CD4-positive, alpha-beta T cell treated with Interferon alpha-2 for 1 hour (primary cell): Measurements from ENCODE around the gene ALG11.
A peak's percentile ranks its signal among the peaks of the same experiment; 100 is the strongest.
"Not testable (repeated sequence)": the region's sequence is repeated elsewhere in the genome, so short reads cannot be mapped to it uniquely, and the experiment has no call there.

Experiments used
- DNase-seq, 2 donors: peaks; one replicate each; pipeline ENCODE4 v3.0.0-alpha.2; 2020 to 2022

The ALG11 gene, protein sequence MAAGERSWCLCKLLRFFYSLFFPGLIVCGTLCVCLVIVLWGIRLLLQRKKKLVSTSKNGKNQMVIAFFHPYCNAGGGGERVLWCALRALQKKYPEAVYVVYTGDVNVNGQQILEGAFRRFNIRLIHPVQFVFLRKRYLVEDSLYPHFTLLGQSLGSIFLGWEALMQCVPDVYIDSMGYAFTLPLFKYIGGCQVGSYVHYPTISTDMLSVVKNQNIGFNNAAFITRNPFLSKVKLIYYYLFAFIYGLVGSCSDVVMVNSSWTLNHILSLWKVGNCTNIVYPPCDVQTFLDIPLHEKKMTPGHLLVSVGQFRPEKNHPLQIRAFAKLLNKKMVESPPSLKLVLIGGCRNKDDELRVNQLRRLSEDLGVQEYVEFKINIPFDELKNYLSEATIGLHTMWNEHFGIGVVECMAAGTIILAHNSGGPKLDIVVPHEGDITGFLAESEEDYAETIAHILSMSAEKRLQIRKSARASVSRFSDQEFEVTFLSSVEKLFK

DNA sequence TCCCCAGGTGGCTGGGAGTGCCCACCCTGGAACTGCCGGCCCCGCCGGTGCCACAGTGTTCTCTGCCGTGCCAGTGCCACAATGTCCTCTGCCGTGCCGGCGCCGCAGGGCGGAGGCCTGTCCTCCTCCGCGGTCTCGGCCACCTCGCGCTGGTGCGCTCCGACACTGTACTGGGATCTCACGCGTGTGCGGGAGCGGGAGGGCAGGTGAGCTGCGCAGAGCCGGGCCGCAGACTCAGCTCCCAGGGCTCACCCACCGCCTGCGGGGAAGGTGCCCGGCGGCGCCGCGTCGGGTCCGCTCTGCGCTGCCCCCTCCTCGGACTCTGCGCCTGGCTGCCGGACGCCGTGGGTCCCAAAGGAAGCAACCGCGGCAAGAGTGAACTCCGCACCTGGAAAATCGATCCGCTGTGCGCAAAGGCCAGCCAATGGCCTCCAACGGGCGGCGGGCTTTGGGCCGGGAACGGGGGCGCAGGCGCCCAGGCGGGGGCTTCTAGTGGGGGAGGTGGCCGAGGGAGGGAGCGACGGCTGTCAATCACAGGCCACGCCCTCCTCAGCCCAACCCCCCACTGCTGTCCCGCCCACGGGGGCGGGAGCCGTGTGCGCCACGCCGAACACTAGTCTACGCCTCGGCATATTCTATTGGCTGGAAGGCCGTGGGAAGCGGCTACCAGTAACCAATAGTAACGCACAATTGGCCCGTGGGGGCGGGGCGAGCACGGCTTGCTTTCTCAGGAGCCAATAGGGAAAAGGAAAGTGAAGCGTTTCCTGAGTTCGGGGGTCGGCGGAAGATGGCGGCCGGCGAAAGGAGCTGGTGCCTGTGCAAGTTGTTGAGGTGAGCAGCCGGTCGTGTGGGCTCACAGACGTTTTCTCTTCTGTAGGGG is at the start of gene ALG11:
ALG11 (plus strand) TSS at position 767 of the 880 bp plus-strand sequence; CDS start at position 788, 21 bp downstream.
- peak; percentile 99 to 100 for DNase-seq

DNA sequence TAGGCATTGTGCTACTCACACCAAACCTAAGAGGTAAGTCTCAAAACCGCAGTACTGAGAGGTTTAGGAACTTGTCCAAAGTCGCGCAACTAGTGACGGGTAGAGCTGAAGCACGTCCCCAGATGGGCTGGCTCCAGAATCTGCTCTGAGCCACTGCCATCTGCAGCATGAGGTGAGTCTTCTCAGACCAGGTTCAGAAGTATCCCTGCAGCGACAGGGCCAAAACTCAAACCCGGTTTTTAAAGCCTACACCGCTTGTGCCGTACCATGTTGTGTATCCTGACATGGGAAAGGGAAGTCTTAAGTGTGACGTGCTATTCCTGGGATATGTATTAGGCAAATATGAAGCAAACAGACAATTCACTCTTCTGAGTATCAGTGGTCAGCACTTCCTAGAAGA is 46.0 kb upstream of the ALG11 start:
- DNase-seq: no peak

DNA sequence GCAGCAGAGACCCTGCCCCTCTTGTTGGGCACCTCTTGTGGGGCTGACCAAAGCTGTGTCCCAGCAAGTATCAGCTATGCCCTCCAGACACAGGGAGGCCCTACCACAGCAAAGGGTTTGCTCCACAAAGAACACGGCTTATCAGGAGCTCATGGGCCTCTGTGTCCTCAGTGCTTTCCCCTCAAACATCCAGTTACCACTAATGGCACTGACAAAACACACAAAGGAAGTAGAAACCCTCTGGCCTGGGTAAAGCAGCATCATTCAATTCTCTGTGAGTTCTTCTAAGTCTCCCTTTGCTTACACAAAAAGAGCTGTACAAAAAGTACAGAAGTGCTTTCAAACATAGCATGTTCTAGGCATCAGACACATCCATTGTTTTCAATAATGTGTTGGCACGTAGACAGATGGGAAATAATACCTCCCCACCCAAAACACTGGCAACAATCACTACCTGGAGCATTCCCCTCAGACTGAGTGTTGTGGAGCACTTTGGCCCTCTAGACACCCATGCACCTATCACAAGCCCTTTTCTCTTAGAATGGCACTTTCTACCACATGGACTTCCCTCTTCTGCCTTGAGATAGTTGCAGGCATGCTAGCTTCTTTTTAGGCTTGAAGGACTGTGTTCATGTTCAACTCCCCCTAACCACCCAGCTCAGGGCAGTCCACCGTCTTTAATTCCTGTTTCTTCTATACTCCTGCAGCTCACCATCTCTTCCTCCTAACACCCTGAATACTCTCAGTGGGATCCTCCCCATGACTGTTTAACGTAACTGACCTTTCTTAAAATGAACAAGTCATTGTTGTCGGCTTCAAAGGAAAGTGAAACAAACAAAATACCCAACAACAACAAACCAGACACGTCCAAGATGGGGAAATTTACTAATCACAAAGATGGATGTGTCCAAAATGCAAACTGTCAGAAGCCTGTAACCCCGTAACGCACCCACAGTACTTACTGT is 44.4 kb upstream of the ALG11 start:
- no peak for DNase-seq

GRCh38 chr13:51970349-51970748 is 41.8 kb upstream of the ALG11 start:
- DNase-seq: peak in 1 of 2 donors; percentile 15

- no peak for DNase-seq
Observed at GRCh38 chr13:51971520-51972426, 40.4 kb upstream of the ALG11 start.

GRCh38 chr13:51974482-51974881 is 37.7 kb upstream of the ALG11 start:
- DNase-seq: no peak

- DNase-seq: no peak
Observed at GRCh38 chr13:51976423-51976822, 35.8 kb upstream of the ALG11 start.

GRCh38 chr13:51976890-51977289 is 35.3 kb upstream of the ALG11 start:
- no peak for DNase-seq

GRCh38 chr13:51977625-51978024 is 34.6 kb upstream of the ALG11 start:
- DNase-seq: no peak

DNA sequence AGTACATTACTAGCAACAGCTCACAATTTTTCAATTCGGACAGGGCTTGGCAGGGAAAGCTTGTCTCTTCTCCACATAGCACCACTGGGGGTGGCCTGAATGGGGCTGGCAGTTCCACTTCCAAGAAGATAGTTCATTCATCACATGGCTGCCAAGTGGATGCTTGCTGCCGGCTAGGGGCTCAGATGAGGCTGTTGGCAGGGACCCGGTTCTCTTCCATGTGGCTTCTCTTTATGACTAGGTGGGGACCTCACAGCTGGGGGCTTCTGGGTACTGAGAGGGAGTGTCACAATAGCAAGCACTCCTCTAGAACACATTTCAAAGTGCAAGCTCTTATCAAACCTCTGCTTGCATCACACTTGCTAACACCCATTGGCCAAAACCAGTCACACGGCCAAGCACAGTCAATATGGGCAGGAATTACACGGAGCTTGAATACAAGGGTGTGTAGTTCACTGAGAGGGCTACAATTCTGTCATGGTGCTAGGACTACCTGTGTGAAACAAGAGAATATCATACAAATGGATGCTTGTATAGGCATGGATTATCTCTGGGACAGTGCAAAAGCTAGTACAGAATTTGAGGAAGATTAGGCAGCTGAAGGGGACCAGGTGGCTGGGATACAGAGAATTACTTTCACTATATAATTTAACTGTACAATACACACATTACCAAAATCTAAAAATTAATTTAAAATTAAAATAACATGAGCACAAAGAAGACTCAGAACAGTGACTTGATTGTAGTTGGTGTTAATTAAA is 33.2 kb upstream of the ALG11 start:
- DNase-seq: no peak

GRCh38 chr13:51980908-51981307 is 31.3 kb upstream of the ALG11 start:
- DNase-seq: no peak

- DNase-seq: no peak
Observed at GRCh38 chr13:51981355-51981754, 30.8 kb upstream of the ALG11 start.

- DNase-seq: not testable (repeated sequence)
Observed at GRCh38 chr13:51983292-51983691, 28.9 kb upstream of the ALG11 start.

- not testable (repeated sequence) for DNase-seq
Observed at GRCh38 chr13:51984904-51985303, 27.3 kb upstream of the ALG11 start.

GRCh38 chr13:51988988-51989618 is 23.1 kb upstream of the ALG11 start:
- DNase-seq: no peak

DNA sequence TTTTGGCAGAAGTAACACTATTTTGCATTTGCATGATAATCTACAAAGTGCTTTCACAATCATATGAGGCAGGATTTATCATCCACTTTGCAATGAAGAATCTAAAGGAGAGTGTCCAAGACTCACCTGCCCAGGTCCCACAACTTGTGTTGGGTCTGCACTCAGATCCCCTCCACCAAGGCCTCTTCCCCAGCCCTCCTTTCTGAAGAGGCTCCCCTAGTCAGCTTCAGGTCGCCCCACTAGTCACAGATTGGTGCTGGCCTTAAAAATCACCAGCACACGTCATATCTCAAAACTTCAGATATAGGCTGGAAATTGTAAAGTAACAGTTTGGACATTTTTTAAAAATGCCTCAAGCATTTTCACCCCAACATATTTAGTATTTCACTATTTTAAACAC is 18.5 kb upstream of the ALG11 start:
- DNase-seq: no peak

GRCh38 chr13:51995677-51996551 is 16.3 kb upstream of the ALG11 start:
- no peak for DNase-seq

DNA sequence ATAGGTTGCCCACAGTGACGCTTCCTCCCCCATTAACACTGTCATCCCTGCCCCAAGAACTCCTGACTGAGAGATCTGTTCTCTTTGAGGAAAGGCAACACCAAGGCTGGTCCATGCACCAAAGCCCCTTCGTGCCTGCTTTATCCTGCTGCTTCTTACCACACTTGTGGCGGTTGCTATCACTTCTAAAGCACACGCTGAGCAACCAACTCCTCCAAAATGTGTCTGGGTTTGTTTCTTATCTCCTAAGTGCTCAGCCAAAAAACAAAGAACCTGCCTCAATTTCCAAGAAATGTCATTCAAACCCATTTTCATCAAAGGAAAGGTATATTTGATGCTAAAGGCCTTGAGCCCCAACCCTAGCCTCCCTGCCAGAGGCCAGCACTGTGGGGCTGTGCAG is 15.6 kb upstream of the ALG11 start:
- no peak for DNase-seq

DNA sequence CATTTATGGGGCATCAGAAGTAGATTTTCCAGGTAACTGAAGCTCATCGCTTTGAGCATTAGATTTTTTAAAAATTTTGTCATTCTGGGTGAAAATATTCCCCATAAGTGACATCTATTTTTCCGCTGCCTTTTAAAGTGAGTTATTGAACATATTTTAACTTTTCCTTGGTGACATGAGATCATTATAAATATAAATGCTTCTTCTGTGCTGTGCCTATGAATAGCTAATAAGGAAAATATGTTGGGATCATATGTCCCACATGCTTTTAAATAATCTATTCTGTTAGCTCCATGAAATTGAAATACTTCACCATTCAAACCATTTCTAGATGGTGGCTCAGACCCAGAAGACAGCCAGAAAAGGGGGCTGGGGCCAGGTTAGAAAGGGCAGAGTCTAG is 15.0 kb upstream of the ALG11 start:
- no peak for DNase-seq
